Retina (tissue), 1 donor: Measurements from ENCODE around the gene CDCP2.
A peak's percentile ranks its signal among the peaks of the same experiment; 100 is the strongest.

Experiments used
- DNase-seq: peaks from one replicate; pipeline ENCODE4 v3.0.0-alpha.2; 2016

CDCP2 gene

DNA sequence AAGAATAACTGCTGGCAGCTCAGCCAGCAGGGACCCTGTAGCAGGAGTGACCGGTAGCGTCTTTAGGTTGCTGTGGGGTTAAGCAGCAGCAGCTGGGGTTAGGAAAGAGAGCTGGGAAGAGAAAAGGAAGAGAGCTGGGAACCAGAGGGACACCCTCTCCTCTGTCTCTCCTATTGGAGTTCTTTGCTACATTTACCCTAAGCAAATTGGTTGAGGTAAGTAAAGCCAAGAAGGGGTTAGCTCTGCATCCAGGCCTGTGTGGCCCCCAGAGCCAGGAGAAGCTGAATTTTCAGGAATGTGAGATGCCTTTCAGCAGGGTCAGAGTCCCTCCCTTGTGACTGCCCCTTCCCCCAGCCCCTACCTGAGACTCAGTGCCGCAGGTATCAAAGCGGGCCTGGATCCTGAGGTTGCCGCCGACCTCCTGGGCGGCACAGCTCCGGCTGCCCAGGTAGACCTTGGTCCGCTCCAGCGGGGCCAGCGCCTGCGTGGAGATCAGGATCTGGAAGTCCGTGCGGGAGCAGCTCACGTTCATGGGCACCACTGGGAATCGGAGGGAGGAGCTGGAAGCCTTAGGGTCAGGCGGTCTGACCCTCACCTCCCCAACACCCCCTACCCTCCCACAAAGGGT, 16.4 kb downstream of the CDCP2 start:
- DNase-seq: no peak

DNA sequence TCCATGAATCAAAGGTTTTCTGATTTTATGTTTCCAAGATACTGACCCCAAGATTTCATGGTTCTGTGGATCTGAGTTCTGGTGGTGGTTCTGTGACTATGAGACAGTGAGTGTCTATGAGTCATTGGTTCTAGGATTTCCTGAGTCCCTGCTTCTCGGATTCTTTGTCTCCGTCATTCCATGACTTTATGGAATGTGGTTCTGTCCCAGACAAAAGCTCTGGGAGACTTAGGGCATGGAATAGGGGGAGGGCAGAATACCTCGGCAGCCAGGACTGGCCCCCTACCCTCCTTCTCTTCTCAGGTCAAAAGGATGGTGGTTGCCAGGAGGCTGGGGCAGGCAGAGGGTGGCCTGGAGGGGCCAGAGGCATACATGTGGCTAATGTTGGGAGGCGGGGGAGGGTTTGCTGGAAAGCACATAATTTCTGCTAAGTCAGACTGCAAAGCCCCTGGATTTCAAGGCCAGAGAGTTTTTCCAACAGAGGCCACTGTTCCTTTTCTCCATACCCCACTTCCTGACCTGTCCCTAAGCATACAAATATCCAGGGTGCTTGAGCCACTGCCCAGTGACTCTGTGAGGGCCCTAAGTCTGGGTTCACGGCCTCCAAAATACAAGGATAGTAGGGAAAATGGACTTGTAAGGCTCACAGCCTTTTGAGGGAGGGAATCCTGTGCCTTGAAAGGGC, 17.2 kb downstream of the CDCP2 start:
- DNase-seq: no peak

DNA sequence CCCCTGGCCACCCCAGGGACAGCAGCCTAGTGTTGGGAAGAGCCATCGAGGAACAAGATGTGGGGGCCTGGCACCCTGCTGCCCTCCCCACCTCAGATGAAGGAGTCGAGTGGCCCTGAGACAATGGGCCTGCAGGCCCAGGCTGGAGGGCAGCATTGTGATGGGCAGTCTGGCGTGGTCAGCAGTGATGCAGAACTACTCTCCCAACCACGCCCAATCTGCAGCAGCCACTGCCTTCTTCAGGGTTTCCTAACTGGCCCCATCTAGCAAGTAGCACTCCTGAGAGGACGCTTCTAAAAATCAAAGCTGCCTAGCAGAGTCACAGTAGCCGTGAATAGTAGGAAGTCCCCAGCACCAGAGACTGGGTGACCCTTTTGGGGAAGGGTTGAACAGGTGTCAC, 18.5 kb downstream of the CDCP2 start:
- no peak for DNase-seq

DNA sequence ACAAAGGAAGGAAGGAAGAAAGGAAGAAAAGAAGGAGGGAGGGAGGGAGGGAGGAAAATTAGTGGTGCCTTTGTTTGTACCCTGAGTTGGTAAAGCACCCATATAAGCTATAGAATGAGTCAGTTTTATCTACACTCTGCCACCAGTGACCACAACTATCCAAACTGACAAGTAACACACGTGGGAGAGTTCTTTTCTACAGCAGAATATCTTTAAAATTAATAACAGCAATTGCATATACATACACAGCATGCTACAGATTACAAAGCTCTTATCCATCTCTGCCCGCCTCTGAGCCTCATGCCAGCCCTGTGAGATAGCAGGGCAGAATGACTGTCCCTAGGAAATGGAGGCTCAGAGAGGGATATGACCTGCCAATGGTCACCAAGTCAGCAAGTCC, 20.3 kb downstream of the CDCP2 start:
- DNase-seq: no peak

DNA sequence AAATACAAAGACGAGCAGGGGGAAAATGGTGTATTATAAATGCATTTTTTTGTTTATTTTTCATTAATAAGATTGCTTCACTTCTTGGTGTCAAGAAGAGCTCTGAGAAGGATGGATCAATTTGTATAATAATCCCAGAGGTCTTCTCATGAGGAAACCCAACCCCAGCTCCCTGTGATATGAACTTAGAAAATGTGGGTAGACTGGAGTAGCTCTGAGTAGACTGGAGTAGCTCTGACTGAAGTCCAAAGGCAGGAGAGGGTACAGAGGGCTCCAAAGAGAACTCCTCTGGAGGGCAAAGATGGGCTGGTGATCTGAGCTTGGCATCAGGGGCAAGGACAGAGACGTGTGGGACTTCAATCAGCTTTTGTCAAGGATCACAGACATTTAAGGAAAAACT, 21.4 kb downstream of the CDCP2 start:
- no peak for DNase-seq

DNA sequence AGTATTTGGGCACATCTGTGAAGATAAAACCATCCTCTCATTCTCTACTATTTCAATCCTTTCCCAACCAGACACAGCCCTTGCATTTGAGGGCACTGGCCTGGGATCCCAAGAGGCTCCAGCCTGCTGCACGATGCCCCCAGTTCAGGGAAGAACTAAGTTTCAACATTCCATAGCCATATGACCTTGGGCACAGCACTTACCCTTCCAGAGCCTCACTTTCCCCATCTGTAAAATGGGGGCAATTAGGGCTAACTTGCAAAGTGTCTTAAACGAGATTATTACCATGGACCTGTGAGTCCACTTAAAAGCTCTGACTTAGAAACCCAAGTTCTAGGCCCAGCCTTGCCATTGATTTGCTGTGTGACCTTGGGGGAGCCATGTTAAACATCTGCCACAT, 22.9 kb downstream of the CDCP2 start:
- no peak for DNase-seq

DNA sequence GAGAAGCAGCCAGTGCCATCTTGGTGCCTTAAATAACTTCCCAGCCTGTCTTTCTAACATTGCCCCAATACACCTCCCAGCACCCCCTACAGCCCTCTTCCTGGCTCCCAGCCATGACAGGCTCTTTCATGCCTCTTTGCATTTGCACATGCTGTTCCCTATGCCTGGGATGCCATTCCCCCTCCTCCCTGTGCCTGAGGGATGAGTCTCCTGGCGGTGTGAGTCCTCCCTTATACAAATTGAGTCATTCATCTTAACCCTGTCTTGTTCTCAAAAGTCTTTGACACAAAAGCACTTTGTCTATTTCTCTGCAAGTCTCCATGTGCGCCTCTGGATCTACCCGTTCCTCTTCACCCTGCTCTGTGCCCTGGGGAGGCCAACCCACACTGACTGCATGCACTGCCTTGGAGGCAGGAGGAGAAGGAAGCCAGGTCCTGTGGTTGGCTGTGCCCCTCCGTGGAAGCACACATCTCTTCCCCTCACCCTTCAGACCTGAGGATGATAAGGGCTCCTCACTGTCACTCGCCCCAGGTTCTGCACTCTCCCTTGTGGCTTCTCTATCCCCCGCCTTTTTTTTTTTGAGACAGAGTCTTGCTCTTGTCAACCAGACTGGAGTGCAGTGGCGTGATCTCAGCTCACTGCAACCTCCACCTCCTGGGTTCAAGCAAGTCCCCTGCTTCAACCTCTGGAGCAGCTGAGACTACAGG, 25.1 kb downstream of the CDCP2 start:
- DNase-seq: no peak

DNA sequence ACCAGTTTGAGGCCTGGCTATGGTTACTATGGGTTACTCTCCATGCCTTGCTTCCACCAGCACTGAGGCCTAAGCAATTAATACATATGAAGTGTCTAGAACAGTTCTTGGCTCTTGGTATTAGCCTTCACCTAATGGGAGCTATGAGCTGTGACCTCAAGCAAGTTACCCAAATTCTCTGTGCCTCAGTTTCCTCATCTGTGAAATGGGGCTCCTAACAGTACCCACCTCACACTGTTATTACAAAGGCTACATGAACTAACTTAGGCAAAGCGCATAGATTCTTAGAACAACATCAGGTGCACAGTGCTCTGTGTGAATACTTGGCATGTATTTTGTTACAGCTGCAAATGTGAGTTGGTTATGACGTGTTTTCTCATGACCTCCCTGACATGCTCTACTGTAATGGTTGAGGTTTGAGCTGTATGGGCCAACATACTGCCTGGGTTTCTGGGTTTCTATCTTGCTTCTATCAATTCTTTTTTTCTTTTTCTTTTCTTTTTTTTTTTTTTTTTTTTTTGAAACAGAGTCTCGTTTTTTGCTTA, 26.5 kb downstream of the CDCP2 start:
- DNase-seq: no peak

DNA sequence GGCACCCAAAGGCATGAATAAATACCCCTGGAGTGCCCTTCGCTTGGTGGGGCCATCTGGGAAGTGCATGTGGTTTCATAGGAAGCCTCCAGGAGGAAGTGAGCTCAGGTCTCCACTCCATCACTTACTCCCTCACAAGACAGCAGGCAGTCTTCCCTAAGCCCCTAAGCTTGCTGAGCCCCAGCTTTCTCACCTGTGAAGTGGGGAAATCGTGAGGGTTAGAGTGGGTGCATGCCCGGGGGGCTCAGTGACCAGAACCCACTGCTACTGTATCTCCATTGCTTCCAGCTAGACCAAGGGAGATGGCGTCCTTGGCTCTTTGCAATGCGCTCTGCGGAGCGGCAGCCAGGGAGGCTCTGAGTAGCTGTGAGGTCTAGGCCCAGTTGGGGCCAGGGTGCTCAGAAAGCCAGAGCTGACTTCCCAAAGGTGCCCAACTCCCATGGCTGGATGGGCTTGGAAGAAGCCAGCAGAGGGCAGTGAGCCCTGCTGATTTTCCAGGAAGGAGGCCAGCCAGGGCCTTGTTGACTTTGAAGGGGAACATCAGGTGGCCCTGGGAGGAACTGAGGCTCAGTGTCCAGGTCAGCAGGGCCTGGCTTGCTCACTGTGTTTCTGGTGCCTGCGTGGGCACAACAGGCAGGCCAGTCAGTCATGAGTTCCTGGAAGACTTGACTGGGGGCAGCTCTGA, 27.3 kb downstream of the CDCP2 start:
- DNase-seq: no peak

DNA sequence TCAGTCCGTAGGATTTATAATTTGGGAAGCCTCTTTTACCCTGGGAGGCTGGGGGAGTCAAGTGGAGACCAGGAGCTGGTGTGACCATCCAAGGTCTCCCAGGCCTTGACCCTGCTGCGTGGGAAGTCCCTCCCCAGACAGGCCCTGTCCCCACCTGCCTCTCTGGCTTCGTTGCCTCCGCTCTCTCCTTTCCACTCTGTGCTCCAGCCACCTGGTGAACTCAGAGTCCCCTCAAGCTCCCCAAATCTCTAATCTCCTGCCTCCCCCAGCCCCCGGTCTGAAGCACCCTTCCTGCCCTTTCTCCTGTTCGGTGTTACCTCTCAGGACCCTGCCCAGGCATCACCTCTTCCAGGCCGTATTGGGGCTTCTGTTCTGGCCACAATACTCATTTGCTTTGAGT, 27.9 kb downstream of the CDCP2 start:
- DNase-seq: no peak

DNA sequence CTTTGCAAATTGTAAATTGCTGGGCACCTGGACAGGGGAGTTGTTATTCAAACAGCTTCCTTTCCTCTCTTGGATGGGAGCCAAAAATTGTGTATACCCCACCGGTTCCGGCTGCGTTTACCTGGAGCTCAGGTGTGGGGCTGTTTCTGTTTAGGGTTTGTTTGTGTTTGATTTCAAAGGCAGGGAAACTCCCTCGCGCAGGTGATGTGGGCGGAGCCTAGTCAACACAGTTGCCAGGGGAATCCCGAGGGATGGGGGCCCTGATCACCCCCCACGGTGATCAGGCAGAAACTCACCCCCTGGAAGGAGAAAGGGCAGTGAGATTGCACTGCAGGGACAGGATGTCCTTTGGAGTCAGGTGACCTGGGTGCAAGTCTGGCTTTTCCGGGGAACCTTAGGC, 28.3 kb downstream of the CDCP2 start:
- no peak for DNase-seq

DNA sequence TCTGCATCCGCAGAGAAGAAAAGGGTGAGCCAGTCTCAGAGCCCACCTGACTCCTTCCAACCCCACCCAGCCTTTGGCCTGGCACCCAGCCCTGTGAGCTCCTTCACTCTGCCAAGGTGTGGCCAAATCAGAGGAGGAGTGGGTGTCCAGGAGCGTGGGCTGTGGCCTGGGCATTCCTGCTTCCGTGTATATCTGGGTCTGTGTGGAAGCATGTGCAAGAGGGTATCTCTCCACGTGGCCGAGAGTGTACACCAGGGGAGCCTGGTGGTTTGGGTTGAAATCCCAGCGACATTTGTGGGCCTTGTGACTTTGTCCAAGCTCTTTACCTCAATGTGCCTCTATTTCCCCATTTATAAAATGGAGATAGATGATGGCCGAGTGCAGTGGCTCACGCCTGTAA, 29.8 kb downstream of the CDCP2 start:
- DNase-seq: no peak

DNA sequence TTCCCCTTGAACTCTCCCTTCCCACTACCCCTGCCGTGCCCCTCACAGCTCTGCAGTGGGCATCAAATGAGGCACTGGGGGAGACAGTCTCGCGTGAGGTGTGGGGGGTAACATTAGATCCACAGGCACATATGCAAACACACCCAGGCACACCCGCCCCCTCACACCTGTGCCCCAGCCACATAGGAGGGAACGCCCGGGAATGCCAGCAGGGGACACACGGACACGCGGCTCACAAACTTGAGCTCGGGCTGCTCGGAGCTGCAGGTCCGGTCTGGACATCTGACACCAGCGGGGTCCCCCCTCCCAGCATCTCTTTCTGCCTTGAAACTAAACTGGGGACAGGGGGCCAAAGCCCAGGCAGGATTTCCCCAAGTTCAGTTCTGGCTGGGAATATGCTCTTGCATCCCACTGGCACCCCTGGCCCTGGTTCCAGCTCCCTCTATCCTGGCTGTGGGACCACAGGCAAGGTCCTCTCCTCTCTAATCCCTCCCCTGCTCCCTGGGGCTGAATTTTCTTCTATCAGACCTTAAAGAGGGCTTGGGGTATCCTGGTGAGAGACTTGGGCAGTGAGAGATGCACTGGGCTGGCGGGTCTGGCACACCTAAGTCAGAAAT, 30.6 kb downstream of the CDCP2 start:
- no peak for DNase-seq

DNA sequence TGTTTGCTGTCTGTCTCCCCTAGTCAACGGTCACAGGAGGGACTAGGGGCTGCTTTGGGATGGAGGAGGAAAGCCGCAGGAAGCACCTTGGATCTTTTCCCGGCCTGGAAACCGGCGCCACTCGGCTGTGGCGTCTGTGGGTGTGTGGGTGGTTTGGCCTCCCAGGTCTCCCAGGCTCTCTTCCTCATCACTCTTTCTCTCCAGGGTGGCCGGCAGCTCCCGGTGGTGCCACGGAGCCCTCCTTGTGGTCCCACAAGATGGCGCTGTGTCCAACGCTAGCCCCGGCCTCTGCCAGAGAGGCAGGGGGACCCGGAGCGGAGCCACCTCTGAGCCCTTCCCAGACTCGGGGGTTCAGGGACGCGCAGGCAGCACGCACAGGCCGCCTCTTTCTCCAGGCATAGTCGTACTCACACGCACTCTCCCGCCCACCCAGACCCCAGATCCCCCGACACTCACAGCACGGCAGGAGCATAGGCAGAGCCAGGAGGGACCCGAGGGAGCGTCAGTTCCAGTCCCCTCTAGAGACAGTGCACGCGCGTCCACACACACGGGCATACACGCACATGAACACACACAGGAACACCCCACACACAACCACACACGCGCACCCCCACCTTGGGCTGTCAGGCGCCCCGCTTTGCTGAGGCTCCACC, 31.2 kb downstream of the CDCP2 start:
- DNase-seq: peak; percentile 94

DNA sequence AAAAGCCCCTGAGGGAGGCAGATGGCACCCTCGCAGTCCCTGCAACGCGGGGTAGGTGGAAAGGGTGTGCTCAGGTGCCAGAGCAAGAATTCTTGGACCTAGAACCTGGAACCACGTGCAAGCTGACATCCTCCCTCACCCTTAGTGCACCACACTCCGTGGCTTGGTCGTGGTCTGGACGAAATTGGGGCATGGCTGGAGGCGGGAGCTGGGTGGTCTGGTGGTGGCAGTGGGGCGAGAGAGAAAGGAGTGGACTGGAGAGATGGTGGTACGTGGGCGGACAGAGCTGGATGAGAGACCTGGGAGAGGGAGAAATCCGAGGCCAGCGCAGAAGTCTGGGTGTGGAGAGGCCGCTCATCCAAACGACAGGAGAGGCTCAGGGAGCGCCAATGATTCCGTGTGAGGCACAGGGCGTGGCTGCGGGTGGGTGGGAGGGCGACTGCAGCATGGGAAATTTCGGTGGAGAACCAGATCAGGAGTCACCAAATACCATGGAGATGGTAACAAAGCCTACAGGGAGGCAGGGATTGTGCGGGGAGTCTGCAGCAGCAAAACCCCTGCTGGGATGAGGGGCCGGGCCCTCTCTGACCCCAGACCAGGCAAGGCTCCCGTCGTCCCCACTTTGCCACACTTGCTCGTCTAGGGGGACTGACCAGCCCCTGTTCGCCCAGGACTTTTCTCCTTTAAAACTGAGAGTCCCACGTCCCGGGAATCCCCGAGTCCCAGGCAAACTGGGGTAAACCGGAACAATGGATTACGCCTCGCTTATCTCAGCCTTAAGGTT, 31.9 kb downstream of the CDCP2 start:
- no peak for DNase-seq

DNA sequence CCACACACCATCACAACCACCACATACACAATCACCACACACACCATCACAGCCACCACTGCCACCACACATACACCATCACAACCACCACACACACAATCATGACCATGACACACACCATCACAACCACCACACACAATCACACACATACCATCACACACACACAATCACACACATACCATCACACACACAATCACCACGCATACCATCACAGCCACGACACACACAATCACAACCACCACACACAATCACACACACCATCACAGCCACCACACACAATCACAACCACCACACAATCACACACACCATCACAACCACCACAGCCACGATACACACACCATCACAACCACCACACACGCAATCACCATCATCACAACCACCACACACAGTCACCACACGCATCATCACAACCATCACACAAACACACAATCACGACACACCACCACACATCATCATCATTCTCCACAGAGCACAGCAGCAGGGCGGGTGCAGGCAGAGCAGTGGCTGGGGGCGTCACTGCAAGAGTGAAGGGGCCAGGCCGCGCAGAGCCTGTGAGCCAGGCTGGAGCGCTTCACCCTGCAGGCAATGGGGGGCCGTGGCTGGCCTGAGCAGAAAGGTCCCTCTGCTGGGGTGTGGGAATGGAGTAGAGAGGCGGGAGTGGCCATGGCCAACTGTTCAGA, 32.6 kb downstream of the CDCP2 start:
- DNase-seq: no peak

DNA sequence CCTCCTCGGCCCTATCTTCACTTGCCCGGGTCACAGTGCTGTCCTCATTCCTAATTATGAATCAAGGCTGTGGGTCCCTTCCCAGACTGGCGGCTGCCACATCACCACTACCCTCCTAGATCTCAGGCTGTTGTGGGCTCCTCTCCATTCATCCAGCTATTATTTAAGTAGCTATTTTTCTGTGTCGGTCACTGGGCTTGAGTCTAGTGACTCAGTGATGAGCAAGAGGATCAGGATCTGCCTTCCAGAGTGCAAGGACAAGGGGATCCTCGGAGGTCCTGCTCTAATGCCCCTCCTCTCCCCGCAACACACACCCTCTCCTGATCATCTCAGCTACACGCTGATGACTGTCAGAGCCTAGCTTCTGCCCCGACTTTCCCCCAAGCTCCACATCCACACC, 34.1 kb downstream of the CDCP2 start:
- no peak for DNase-seq

DNA sequence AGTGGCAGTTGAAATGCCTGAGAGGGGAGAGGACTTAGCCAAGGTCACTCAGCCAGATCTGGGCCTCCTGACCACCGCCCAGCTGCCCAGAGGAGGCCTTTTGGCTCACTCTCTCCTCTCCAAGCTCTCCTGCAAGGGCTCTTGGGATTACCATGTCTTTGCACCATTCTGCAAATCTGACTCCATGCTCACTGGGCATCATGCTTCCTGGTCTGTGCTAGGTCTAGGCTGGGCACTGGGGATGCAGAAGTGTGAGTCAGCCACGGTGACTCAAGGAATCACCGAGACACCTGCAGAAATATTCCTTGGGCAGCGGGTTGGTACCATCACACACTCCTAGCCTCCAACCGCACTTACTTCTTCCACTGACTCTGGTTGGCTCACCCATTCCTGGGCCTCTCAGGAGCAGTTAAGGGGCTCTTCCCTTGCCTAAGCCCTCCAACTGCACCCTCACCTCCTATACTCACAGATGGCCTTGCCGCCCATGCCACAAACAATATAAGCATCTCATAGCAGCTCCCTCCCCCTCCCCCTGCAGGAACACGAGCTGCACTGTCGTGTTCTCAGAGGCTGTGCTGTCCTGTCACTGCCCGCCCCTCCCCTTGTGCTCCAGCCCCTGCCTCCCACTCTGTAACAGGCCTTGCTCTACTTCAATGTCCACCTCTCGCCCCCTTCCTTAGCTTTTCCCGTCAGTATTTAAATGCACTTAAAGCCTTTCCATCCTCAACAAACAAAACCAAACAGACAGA, 34.8 kb downstream of the CDCP2 start:
- no peak for DNase-seq

DNA sequence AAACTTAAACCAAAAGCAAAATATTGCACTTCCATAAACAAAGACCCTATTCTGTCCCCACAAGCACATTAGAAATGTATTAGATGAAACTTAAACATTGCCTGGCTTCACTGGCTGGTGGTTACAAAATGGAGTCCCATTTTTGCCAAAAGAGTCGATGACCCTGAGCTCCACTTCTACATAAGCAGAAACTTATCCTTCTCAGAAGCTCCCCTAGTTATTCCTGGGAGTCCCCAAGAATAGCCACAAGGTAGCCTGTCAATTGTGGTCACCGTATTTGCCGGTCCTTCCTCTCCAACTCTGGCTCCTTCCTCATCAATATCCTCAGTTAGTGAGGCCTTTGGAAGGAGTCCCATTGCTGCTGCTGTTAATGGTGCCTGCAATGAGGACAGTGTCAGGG, 37.3 kb downstream of the CDCP2 start:
- no peak for DNase-seq

DNA sequence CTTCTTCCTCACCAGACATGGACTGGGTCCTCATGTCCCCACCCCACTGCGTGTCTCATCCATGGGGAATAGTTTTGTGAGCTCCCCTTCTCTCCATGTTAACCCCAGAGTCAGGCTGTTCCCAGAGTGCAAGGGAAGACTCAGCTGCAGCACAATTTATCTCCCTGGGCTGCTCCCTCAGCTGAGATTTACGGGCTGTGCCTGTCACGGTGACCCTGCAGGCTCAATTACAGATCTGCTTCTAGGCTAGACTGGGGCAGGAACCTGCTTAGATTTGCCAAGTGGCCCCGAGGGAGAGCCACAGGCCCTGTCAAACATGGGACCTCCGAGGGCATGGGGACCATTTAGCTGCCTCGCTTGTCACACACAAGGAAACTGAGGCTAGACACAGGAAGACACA, 37.8 kb downstream of the CDCP2 start:
- DNase-seq: no peak
